ENCODE measurements around the gene ERAS.

GRCh38 chrX:48806081-48806480 is 20.2 kb upstream of the ERAS start:
- no peak for TF ChIP-seq TAF1 (IDR thresholded peaks at IDR 0.05; ENCODE audit: borderline replicate concordance, low read depth, low read length)
- TF ChIP-seq POLR2A (IDR thresholded peaks at IDR 0.05; ENCODE audit: low read depth, low read length), result no peak
- TF ChIP-seq POLR2AphosphoS5 (IDR thresholded peaks at IDR 0.05; ENCODE audit: low read depth, low read length), result no peak
